GM18505 (cell line): Measurements from ENCODE around the gene CRYL1.

Experiments used
- ATAC-seq: cut with Tn5 transposase; IDR thresholded peaks from one replicate; pipeline ENCODE4 v1.9.1; 2021; ENCODE audit not compliant: unreplicated experiment
- POLR2A ChIP-seq: IDR thresholded peaks from 4 replicates; pipeline ENCODE4 v1.6.1; 2011; ENCODE audit warnings: borderline replicate concordance; ENCODE audit not compliant: insufficient read depth, insufficient read length; ENCODE audit errors: extremely low read depth

The CRYL1 gene

DNA sequence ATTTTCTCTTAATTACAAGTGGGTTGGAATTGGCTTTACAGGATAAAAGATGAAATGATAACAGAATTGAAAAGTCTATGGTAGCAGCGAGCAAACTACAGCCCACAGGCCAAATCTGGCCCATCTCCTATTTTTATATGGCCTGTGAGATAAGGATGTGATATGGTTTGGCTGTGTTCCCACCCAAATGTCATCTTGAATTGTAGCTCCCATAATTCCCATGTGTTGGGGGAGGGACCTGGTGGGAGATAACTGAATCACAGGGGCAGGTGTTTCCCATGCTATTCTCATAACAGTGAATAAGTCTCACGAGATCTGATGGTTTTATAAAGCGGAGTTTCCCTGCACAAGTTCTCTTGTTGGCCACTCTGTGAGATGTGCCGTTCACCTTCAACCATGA lies 19.0 kb downstream of the CRYL1 start:
- no peak for TF ChIP-seq POLR2A
- no peak for ATAC-seq

DNA sequence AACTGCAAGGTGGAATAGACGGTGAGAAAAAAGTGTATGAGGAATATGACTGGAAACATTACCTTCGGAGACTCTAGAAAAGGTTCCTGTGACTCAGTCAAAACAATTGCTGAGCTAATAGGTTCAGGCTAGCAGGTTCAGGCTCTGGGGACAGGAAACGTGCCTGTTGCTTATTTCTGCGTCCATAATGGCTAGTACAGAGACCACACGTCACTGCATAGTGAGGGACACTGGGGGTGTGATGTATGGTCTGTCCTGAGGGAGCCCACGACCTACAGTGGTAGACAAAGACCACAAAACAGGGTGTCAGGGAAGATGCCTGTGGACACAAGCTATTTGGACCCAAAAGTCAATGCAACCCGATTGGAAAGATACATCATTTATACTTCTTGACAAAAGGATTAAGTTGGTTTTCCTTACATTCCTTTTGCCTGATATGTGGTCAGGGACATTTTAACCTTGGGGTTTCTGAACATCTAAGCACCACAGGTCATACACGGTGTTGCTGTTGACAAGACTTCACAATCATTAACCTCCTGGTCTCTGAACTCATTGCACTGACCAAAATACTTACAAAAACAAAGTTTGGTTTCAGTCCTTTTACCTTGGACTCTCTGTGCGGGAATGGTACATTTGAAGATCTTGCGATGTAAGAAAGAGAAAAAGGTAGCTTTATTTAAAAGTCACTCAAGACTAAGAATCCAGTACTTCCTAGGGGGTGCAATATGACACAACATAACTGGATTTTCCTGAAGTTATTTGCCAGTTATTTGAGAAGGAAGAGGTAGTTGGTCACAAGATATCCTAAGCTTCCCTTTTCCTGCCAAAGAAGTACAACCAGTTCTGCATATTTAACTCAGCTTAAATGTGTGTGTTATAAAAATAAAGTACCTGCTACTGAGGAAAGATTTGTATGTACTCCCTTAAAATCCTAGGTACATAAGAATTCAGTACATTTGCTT lies 20.0 kb downstream of the CRYL1 start:
- no peak for ATAC-seq
- TF ChIP-seq POLR2A: no peak

- no peak for ATAC-seq
These were observed 22.3 kb downstream of the CRYL1 start for GRCh38 chr13:20503088-20504083.

GRCh38 chr13:20501592-20501991 lies 24.1 kb downstream of the CRYL1 start:
- ATAC-seq: no peak
- TF ChIP-seq POLR2A: no peak

More at GRCh38 chr13:20503088-20504083, 22.3 kb downstream of the CRYL1 start:
- TF ChIP-seq POLR2A: no peak

- no peak for TF ChIP-seq POLR2A
- no peak for ATAC-seq
These were observed 24.5 kb downstream of the CRYL1 start for GRCh38 chr13:20501120-20501519.

DNA sequence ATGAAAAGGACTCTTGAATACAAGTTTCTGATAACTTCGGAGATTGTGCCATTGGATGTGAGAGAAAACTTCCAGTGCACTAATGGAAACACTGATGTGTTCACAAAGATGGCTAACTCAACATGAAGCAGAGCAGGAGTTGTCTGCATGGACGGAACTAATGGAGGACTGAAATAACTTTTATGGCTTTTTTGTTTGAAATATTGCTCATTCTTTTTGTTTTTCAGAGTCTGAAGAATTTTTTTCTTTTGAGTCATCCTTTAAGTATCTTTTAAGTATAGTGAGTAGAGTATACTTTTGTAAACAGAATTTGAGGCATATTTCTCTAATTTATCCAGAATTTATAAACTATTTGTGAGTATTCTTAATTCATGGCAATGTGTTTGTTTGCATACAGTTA lies 25.7 kb downstream of the CRYL1 start:
- ATAC-seq: no peak
- no peak for TF ChIP-seq POLR2A

DNA sequence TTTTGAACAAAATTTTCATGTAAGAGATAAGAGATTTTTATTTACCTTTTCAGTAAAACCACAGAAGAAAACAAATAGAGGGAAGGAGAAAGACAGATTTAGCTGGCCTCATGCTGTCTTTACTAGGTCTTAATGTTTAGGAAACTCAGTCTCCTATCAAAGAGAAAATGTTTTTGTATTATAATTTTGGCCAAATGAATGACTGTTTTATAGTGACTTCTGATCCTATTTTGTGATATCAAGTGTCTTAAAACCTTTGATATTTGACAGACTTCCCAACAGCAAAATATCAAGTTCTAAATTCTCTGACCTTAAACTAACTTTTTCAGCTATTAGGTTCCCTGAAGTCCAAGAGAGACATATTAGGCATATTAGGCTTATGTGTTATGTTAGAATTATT lies 27.0 kb downstream of the CRYL1 start:
- ATAC-seq: no peak
- no peak for TF ChIP-seq POLR2A

DNA sequence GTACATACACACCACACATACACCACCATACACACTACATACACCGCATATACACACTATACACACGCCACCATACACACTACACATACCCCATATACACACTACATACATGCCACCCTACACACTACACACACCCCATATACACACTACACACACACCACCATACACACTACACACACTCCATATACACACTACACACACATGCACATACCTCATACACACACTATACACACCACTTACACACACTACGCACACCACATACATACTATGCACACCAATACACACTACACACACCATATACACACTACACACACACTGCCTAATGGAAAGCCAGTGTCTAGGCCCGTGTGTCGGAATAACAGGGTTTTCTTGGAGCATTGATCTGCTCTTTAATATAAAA lies 27.5 kb downstream of the CRYL1 start:
- no peak for ATAC-seq
- TF ChIP-seq POLR2A: no peak

GRCh38 chr13:20497006-20497775 lies 28.5 kb downstream of the CRYL1 start:
- TF ChIP-seq POLR2A: no peak
- no peak for ATAC-seq

DNA sequence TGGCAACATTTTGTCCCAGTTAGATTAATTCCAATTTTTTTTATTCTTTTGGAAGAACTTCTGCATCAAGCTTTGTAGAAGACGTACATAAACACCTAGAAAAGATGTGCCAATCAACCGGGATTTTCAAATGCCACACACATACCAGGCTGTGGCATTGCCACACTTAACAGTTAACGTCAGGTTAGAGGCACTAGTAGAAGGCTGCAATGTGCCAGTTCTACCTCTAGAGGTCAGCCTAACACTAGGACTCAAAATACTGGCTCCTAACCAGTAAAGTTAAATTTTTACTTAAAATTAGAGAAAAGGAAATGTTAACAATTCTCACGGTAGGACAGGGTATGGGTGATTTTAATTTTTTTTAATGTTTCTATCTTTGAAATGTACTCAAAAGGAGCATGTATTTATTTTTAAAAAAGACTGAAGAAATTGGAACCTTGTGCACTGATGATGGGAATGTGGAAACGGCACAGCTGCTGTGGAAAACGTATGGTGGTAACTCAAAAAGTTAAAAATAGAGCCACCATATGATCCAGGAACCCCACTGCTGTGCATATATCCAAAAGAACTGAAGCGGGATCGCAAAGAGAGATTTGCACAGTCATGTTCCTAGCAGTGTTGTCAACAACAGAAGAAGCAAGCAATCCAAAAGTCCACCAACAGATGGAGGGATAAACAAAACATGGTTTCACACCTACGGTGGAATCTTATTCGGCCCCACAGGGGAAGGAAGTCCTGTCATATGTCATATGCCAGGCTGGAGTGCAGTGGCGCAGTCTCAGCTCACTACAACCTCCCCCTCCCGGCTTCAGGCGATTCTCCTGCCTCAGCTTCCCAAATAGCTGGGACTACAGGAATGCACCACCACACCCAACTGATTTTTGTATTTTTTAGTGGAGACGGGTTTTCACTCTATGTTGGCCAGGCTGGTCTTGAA lies 30.3 kb downstream of the CRYL1 start:
- ATAC-seq: no peak

DNA sequence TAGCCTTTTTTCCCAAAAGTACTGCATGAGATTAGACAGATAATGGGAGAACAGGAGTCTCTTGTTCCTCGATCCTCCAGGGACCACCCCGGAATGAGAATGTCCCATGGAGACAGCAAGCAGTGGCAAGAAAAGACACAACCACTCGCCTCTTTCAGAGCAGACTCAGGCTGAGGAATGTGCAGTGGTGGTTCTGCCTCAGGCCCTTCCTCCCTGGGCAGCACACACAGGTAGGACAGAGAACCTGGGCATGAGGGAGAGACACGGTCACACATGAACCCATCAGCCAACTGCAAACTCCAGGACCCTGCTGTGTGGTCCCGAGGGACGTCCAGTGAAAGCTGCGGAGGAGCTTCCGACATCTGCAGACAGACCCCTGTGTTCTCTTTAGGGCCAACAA lies 31.0 kb downstream of the CRYL1 start:
- ATAC-seq: no peak
- no peak for TF ChIP-seq POLR2A

More for the DNA sequence above, 30.3 kb downstream of the CRYL1 start:
- no peak for TF ChIP-seq POLR2A

DNA sequence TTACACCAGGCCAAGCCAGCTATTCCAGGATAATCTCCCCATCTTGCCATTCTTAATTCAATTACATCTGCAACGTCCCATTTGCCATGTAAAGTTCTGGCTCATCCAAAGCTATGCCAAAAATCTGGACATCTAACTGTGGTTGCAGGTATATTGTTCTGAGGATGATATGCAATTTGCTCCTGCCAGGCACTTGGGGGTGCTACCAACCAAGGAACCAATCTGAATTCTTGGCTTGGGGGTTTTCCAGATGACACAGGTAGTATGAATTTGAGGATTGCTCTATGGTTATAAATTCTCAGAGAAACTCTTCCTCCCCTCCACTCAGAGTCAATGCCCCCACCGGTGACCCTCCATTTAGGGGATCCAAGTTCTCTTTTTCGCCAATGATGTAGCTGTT lies 33.0 kb downstream of the CRYL1 start:
- TF ChIP-seq POLR2A: no peak
- no peak for ATAC-seq

DNA sequence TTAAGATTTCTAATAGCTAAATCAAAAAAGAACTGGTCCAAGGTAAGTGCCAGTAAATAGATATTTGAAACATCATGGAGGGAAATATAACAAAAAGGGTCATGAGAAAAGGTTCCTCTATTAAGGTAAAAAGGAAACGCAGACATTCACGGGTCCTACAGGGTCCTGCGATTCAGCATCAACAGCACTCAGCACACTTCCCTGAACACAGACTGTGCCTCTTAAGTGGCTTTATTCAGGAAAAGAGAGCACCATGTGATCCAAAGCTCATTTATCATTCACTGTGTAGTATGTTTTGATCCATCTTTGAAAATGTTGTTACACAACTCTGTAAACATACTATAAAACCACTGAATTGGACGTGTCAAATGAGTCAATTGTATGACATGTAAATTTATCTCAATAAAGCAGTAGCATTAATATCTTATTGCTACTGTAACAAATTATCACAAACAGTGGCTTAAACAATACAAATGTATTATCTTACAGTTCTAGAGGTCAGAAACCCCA lies 33.7 kb downstream of the CRYL1 start:
- ATAC-seq: no peak
- no peak for TF ChIP-seq POLR2A
